T-cell (primary cell): ENCODE results near the gene KIF16B. TPM values are rescaled to one million over a fixed set of nuclear protein-coding genes. Genes with fewer than 3 reads are reported as not detected.
"Not testable (repeated sequence)": the region's sequence is repeated elsewhere in the genome, so short reads cannot be mapped to it uniquely, and the experiment has no call there.

Experiments
- ATAC-seq, 4 experiments: fragments of 200-7000 bp in 3 of 4; fragments of 150-1000 bp in 1 of 4; cut with Tn5 transposase; replicated peaks in 1 of 4; 1 replicate in 3 of 4; 2 replicates in 1 of 4; pipeline ENCODE4 v1.10.0; 2021; ENCODE audit warnings: moderate library complexity in 3 of 4, mild to moderate bottlenecking in 2 of 4, moderate number of reproducible peaks in 1 of 4
- CTCF ChIA-PET, 2 donors: fragments of 300-600 bp; sonication (Branson Sonifier 250); formaldehyde crosslinking; loops; one replicate each; lab custom pipeline; 2022; ENCODE audit warnings: antibody characterized with exemption in 2 of 2; lab: Charles Lee
- POLR2A ChIA-PET, 2 donors: fragments of 300-600 bp; sonication (Branson Sonifier 250); formaldehyde crosslinking; loops; one replicate each; lab custom pipeline; 2022; ENCODE audit warnings: antibody characterized with exemption in 2 of 2; lab: Charles Lee
- DNase-seq, 35 experiments: peaks; one replicate each; pipeline versions ENCODE4 v3.0.0 to v3.0.0-alpha.2; 2013 to 2023
- H3K27ac ChIP-seq: one replicate; pipeline ENCODE4 v1.5.1; 2013; ENCODE audit warnings: low read length
- H3K27me3 ChIP-seq, 2 experiments: replicated peaks in 1 of 2; 1 replicate in 1 of 2; 2 replicates in 1 of 2; pipeline versions ENCODE4 v1.6.1 to v1.7.0; 2013; ENCODE audit warnings: low read length in 1 of 2, mixed read lengths in 1 of 2; ENCODE audit not compliant: control insufficient read depth in 2 of 2, insufficient read depth in 2 of 2; ENCODE audit errors: extremely low read depth in 1 of 2
- H3K36me3 ChIP-seq, 2 donors: 1 replicate in 1 of 2; 2 replicates in 1 of 2; pipeline versions ENCODE4 v1.6.1 to v1.7.0; 2013; ENCODE audit warnings: low read length in 1 of 2; ENCODE audit not compliant: control insufficient read depth in 2 of 2, insufficient read depth in 1 of 2; ENCODE audit errors: extremely low read depth in 1 of 2
- H3K4me1 ChIP-seq, 2 experiments: 1 replicate in 1 of 2; 2 replicates in 1 of 2; pipeline versions ENCODE4 v1.6.1 to v1.7.0; 2013; ENCODE audit warnings: low read length in 2 of 2, mixed read lengths in 1 of 2; ENCODE audit not compliant: insufficient read depth in 2 of 2, control insufficient read depth in 1 of 2; ENCODE audit errors: extremely low read depth in 1 of 2
- H3K4me3 ChIP-seq, 2 donors: 1 replicate in 1 of 2; 2 replicates in 1 of 2; pipeline versions ENCODE4 v1.5.1 to v1.7.0; 2013; ENCODE audit warnings: mild to moderate bottlenecking in 2 of 2, low read length in 1 of 2, moderate library complexity in 1 of 2; ENCODE audit not compliant: control insufficient read depth in 1 of 2; ENCODE audit errors: extremely low read depth in 1 of 2
- H3K9me3 ChIP-seq: 2 replicates; pipeline ENCODE4 v1.7.0; 2013
- H3K27ac Mint-ChIP-seq, 2 donors: one replicate each; pipeline ENCODE4 v1.8.0; 2020 to 2021; ENCODE audit warnings: mild to moderate bottlenecking in 2 of 2, mixed read lengths in 2 of 2
- H3K27me3 Mint-ChIP-seq, 2 donors: one replicate each; pipeline ENCODE4 v1.8.0; 2021 to 2022; ENCODE audit warnings: mixed read lengths in 2 of 2
- H3K36me3 Mint-ChIP-seq: one replicate; pipeline ENCODE4 v1.8.0; 2021; ENCODE audit warnings: mixed read lengths
- H3K4me1 Mint-ChIP-seq, 3 donors: one replicate each; pipeline ENCODE4 v1.8.0; 2020 to 2022; ENCODE audit warnings: mixed read lengths in 3 of 3, mild to moderate bottlenecking in 1 of 3
- H3K4me3 Mint-ChIP-seq, 3 donors: one replicate each; pipeline ENCODE4 v1.8.0; 2020 to 2022; ENCODE audit warnings: mild to moderate bottlenecking in 3 of 3, mixed read lengths in 3 of 3, moderate library complexity in 3 of 3
- H3K9me3 Mint-ChIP-seq, 3 donors: one replicate each; pipeline ENCODE4 v1.8.0; 2020 to 2022; ENCODE audit warnings: mixed read lengths in 3 of 3
- WGBS: methylation state at CpG from one replicate; pipeline ENCODE4 v1.1.5; 2013; ENCODE audit warnings: missing lambda C conversion rate; ENCODE audit not compliant: insufficient coverage; 5-methylcytosine and 5-hydroxymethylcytosine counted together
- total RNA-seq, 35 experiments: library from RNA in 6 of 35; stranded (reverse) in 6 of 35; fragments of 120-200 nt in 1 of 35; gene quantifications; one replicate each; pipeline versions ENCODE4 v1.2.1 to v1.2.4 and lab custom pipeline; 2013 to 2026

The KIF16B gene
- total RNA-seq, 5 donors from 2014 or later (not counting 1 experiment from before 2014, with no cell fraction given): 6.8 to 10.2 (median 8.7) TPM

DNA sequence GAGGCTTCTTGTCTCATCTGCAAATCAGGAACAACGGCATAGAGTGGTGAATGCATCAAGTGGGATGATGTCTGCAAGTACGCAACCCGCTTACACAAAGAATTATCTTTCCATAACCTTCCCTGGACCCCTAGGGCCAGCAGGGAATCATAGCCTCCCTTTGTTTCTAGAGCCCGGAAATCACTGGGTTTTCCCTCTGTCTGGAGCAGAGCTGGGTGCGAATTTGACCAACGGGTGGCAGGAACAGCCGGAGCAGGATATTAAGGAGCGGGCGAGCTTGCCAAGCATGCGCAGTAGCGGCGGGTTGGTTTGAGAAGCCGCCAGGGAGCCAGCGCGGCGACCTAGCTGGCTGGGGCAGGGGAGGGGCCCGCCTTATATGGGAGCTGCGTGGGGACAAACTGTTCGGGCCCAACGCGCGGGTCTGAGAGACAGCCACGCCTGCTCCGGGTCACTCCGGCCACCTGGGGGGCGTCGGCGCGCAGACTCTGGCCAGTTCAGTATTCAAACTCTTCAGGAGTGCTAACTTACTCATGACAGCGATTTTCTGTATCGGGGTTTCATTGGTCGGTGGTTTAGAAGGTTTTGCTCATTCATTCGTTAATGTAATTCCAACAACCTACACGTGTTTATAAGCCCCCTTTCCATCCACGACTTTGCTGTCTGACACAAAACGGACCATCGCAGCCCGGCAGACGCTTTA is 1.6 kb upstream of the KIF16B start:
- ATAC-seq: peak; percentile 70 to 76 (median 74)
- WGBS: 8% methylated on average over 27 of the region's 39 CpGs
- ChIA-PET CTCF (interaction anchor here (0.6 to 0.8 kb wide), 2 partner anchors 148 to 1120 kb away, joined by 3 to 4 read pairs; no protein-coding TSS in a partner anchor), POLR2A (no interaction called here)
- Histone ChIP-seq H3K9me3 (no peaks in the 10 kb centered on the region), H3K36me3 (no peaks in the 10 kb centered on the region), H3K4me3 (peak overlapping the region; percentile 48 to 85), H3K27me3 (no peaks in the 10 kb centered on the region), H3K27ac (peak overlapping the region; percentile 15), H3K4me1 (peaks cover 3 to 27% of the 10 kb centered on the region in 2 experiments)
- peak; percentile 30 to 82 (median 60) for DNase-seq
- no peaks in the 10 kb centered on the region for H3K9me3 Mint-ChIP-seq
- peak overlapping the region; percentile 81 to 91 (median 85) for H3K4me3 Mint-ChIP-seq
- peak overlapping the region; percentile 57 to 87 for H3K27ac Mint-ChIP-seq
- peaks cover 41 to 53% (median 48%) of the 10 kb centered on the region in 3 donors for H3K4me1 Mint-ChIP-seq
- peaks cover 0 to 4% of the 10 kb centered on the region in 2 donors for H3K27me3 Mint-ChIP-seq
- no peaks in the 10 kb centered on the region for H3K36me3 Mint-ChIP-seq

DNA sequence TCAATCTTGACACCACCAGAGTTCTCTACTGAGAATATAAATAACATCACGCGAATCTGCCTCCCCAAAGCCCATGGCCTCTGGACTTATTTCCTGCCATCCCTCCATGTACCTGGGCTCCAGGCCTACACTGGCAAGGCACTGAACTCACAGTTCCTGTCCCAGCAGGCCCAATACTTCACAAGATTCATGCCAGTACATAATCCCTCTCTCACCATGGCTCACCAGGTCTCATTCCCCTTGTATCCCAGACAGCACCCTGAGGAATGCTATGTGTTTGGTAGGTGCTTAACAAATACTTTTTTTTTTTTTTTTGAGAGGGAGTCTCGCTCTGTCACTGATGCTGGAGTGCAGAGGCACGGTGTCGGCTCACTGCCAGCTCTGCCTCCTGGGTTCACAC is 1.9 kb downstream of the KIF16B start:
- ATAC-seq (no peak), DNase-seq (no peak)
- Histone ChIP-seq H3K9me3 (no peaks in the 10 kb centered on the region), H3K27me3 (no peaks in the 10 kb centered on the region), H3K4me1 (peaks cover 3 to 27% of the 10 kb centered on the region in 2 experiments), H3K27ac (no peak overlapping the region), H3K36me3 (no peaks in the 10 kb centered on the region), H3K4me3 (no peak overlapping the region)
- POLR2A ChIA-PET: no interaction called here
- Mint-ChIP-seq H3K27me3 (no peaks in the 10 kb centered on the region), H3K4me3 (peak overlapping the region in 1 of 3 donors; percentile 4), H3K9me3 (no peaks in the 10 kb centered on the region), H3K27ac (peak overlapping the region in 1 of 2 donors; percentile 3), H3K36me3 (no peaks in the 10 kb centered on the region), H3K4me1 (peaks cover 45 to 66% (median 48%) of the 10 kb centered on the region in 3 donors)
- CTCF ChIA-PET: no interaction called here
- WGBS: no CpG with 5 or more reads among the region's 5 CpGs

DNA sequence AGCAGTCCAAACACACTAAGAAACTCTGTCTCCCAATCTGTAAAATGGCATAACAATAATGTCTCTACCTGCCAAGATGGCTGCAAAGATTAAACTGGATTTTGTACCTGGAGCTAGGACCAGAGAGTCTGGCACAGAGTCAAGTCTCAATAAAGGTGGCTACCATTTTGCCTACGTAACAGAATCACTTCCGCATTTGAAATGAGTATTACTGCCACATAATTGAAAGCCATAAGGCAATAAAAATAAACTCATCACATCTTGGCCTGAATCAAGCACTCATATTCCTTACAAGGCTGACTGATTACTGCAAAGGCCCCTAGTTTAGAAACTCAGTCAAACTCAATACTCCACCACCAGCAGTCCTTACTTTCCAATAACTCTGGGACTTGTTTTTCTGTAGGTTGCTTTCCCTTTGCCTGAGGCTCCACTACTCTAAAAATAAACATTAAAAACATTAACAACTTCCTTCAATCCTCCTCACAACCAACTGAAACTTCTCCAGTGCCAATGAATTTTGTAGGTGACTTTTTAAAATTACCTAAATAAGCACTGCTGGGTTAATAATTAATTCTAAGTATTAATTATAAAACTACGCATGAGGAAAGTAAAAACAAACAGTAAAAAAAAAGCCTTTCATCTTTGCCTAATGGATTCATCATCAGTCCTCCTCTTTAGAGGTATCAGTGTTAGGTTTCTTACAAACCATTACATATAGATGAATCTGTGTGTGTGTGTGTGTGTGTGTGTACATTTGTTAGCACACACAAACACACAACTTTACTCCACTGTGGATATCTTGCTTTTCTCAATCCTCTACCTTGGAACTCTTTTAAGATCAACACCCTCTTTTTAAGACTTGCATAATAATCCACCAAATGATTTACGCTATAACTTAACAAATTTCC is 3.7 kb downstream of the KIF16B start:
- POLR2A ChIA-PET: no interaction called here
- Mint-ChIP-seq H3K27me3 (no peaks in the 10 kb centered on the region), H3K4me1 (peaks cover 35 to 57% (median 39%) of the 10 kb centered on the region in 3 donors), H3K27ac (no peak overlapping the region), H3K4me3 (no peak overlapping the region), H3K9me3 (peaks cover 0 to 3% (median 0%) of the 10 kb centered on the region in 3 donors), H3K36me3 (peaks cover 6% of the 10 kb centered on the region)
- no peaks in the 10 kb centered on the region for H3K36me3 ChIP-seq
- DNase-seq: no peak
- H3K4me1 ChIP-seq: peaks cover 3 to 17% of the 10 kb centered on the region in 2 experiments
- CTCF ChIA-PET: no interaction called here
- no peaks in the 10 kb centered on the region for H3K9me3 ChIP-seq
- no peak for ATAC-seq
- no peaks in the 10 kb centered on the region for H3K27me3 ChIP-seq
- 92% methylated on average over 2 of the region's 4 CpGs for WGBS
- no peak overlapping the region for H3K4me3 ChIP-seq
- H3K27ac ChIP-seq: no peak overlapping the region

- H3K27me3 ChIP-seq: no peaks in the 10 kb centered on the region
- WGBS: 93% methylated on average over 3 of the region's 5 CpGs
- no peak overlapping the region for H3K27ac Mint-ChIP-seq
- ATAC-seq (no peak), DNase-seq (no peak)
- H3K27me3 Mint-ChIP-seq: no peaks in the 10 kb centered on the region
- H3K4me3 Mint-ChIP-seq: no peak overlapping the region
- H3K4me1 Mint-ChIP-seq: peaks cover 18 to 48% (median 18%) of the 10 kb centered on the region in 3 donors
- CTCF ChIA-PET: no interaction called here
- H3K9me3 Mint-ChIP-seq: peaks cover 0 to 3% (median 0%) of the 10 kb centered on the region in 3 donors
- H3K27ac ChIP-seq: no peak overlapping the region
- H3K36me3 ChIP-seq: no peaks in the 10 kb centered on the region
- POLR2A ChIA-PET: no interaction called here
- H3K4me3 ChIP-seq: no peak overlapping the region
- H3K4me1 ChIP-seq: no peaks in the 10 kb centered on the region
- peaks cover 6% of the 10 kb centered on the region for H3K36me3 Mint-ChIP-seq
- H3K9me3 ChIP-seq: no peaks in the 10 kb centered on the region
Observed at GRCh38 chr20:16566080-16566479, 7.2 kb downstream of the KIF16B start.

DNA sequence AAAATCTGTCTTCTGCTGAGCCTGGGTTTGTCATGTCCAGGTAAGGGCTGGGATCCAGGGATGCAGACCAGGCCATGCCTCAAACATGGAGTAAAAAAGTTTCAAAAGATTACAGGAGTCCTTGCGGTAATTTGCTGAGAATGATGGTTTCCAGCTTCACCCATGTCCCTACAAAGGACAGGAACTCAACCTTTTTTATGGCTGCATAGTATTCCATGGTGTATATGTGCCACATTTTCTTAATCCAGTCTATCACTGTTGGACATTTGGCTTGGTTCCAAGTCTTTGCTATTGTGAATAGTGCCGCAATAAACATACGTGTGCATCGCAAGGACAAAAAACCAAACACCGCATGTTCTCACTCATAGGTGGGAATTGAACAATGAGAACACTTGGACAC is 9.2 kb downstream of the KIF16B start:
- ATAC-seq, H3K9me3 Mint-ChIP-seq, H3K27me3 ChIP-seq, H3K4me3 Mint-ChIP-seq, DNase-seq, H3K27me3 Mint-ChIP-seq, CTCF ChIA-PET, H3K27ac ChIP-seq, H3K9me3 ChIP-seq, H3K36me3 Mint-ChIP-seq, H3K27ac Mint-ChIP-seq, H3K4me1 ChIP-seq, H3K4me3 ChIP-seq, H3K36me3 ChIP-seq: not testable (repeated sequence)
- peaks cover 4 to 31% (median 11%) of the 10 kb centered on the region in 3 donors for H3K4me1 Mint-ChIP-seq
- POLR2A ChIA-PET: interaction anchor here in 1 of 2 donors (0.6 kb wide), 1 partner anchor 40 kb away, joined by 7 read pairs; no protein-coding TSS in a partner anchor
- WGBS: no CpG with 5 or more reads among the region's 5 CpGs

- Histone ChIP-seq H3K27me3 (no peaks in the 10 kb centered on the region), H3K4me1 (no peaks in the 10 kb centered on the region), H3K36me3 (no peaks in the 10 kb centered on the region), H3K4me3 (no peak overlapping the region), H3K27ac (no peak overlapping the region), H3K9me3 (no peaks in the 10 kb centered on the region)
- H3K9me3 Mint-ChIP-seq: peaks cover 0 to 3% (median 0%) of the 10 kb centered on the region in 3 donors
- ChIA-PET CTCF (interaction anchor here in 1 of 2 donors (0.6 kb wide), 1 partner anchor 14 kb away, joined by 3 read pairs; no protein-coding TSS in a partner anchor), POLR2A (no interaction called here)
- H3K4me1 Mint-ChIP-seq: peaks cover 4 to 29% (median 11%) of the 10 kb centered on the region in 3 donors
- no peak overlapping the region for H3K4me3 Mint-ChIP-seq
- ATAC-seq (no peak), DNase-seq (no peak)
- H3K27me3 Mint-ChIP-seq: no peaks in the 10 kb centered on the region
- WGBS: 82% methylated on average over 4 of the region's 5 CpGs
- H3K36me3 Mint-ChIP-seq: peaks cover 6% of the 10 kb centered on the region
- no peak overlapping the region for H3K27ac Mint-ChIP-seq
Observed at GRCh38 chr20:16563066-16563806, 10.0 kb downstream of the KIF16B start.
